ENCODE data around the gene LMTK3. TPM values are rescaled to one million over a fixed set of nuclear protein-coding genes. Genes with fewer than 3 reads are reported as not detected.

The LMTK3 gene, protein sequence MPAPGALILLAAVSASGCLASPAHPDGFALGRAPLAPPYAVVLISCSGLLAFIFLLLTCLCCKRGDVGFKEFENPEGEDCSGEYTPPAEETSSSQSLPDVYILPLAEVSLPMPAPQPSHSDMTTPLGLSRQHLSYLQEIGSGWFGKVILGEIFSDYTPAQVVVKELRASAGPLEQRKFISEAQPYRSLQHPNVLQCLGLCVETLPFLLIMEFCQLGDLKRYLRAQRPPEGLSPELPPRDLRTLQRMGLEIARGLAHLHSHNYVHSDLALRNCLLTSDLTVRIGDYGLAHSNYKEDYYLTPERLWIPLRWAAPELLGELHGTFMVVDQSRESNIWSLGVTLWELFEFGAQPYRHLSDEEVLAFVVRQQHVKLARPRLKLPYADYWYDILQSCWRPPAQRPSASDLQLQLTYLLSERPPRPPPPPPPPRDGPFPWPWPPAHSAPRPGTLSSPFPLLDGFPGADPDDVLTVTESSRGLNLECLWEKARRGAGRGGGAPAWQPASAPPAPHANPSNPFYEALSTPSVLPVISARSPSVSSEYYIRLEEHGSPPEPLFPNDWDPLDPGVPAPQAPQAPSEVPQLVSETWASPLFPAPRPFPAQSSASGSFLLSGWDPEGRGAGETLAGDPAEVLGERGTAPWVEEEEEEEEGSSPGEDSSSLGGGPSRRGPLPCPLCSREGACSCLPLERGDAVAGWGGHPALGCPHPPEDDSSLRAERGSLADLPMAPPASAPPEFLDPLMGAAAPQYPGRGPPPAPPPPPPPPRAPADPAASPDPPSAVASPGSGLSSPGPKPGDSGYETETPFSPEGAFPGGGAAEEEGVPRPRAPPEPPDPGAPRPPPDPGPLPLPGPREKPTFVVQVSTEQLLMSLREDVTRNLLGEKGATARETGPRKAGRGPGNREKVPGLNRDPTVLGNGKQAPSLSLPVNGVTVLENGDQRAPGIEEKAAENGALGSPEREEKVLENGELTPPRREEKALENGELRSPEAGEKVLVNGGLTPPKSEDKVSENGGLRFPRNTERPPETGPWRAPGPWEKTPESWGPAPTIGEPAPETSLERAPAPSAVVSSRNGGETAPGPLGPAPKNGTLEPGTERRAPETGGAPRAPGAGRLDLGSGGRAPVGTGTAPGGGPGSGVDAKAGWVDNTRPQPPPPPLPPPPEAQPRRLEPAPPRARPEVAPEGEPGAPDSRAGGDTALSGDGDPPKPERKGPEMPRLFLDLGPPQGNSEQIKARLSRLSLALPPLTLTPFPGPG (N-terminal part only)
- total RNA-seq (2014; rRNA removed; shearing (Covaris generic); ENCODE audit: low replicate concordance), result not detected in 2 replicates

- Histone ChIP-seq H3K36me3 (no peaks in the 10 kb centered on the region), H3K27me3 (peaks cover 11% of the 10 kb centered on the region), H3K4me3 (no peak within 1 kb of the TSS), H3K9me3 (no peaks in the 10 kb centered on the region)
- no peak for DNase-seq
Measured at GRCh38 chr19:48511800-48512503, at the start of gene LMTK3. TSS of gene LMTK3 (minus strand) at chr19:48511835. CDS start at chr19:48511576, 259 bp downstream.

DNA sequence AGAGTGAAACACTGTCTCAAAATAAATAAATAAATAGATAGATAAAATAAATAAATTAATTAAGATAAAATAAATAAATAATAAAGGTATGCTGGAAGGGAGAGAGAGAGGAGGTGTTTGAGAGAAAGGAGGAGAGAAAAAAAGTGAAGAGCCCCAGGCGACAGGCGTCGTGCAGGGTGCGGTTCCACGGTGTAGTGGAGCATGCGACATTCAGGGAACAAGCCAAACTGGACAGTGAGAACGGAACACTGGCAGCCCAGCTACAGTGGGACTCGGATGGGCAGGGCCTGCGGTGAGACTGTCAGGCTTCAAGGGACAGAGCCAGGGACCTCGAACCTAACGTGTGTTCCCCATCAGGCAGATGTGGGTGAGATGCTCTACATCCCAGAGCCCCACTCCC is 49.8 kb upstream of the LMTK3 start:
- Histone ChIP-seq H3K9me3 (no peaks in the 10 kb centered on the region), H3K36me3 (no peaks in the 10 kb centered on the region), H3K27me3 (no peaks in the 10 kb centered on the region), H3K4me3 (no peak overlapping the region)
- DNase-seq, result no peak

GRCh38 chr19:48560095-48560530 is 48.5 kb upstream of the LMTK3 start:
- no peak for DNase-seq
- Histone ChIP-seq H3K36me3 (no peaks in the 10 kb centered on the region), H3K9me3 (no peaks in the 10 kb centered on the region), H3K4me3 (no peak overlapping the region), H3K27me3 (no peaks in the 10 kb centered on the region)

GRCh38 chr19:48558018-48558684 is 46.5 kb upstream of the LMTK3 start:
- no peaks in the 10 kb centered on the region for H3K9me3 ChIP-seq
- DNase-seq, result no peak
- no peaks in the 10 kb centered on the region for H3K36me3 ChIP-seq
- H3K27me3 ChIP-seq, result no peaks in the 10 kb centered on the region
- no peak overlapping the region for H3K4me3 ChIP-seq

DNA sequence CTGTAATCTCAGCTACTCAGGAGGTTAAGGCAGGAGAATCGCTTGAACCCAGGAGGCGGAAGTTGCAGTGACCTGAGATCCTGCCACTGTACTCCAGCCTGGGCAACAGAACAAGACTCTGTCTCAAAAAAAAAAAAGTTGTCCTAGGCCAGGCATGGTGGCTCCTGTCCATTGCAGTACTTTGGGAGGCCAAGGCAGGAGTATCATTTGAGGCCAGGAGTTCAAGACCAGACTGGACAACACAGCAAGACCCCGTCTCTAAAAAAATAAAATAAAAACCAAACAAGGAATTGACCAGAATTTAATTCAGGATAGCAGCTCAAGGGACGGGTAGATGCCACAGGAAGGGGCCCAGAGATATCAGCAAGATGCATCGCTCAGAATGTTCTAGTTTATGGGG is 45.2 kb upstream of the LMTK3 start:
- no peaks in the 10 kb centered on the region for H3K36me3 ChIP-seq
- no peaks in the 10 kb centered on the region for H3K27me3 ChIP-seq
- DNase-seq, result no peak
- H3K4me3 ChIP-seq, result no peak overlapping the region
- no peaks in the 10 kb centered on the region for H3K9me3 ChIP-seq

GRCh38 chr19:48556163-48556562 is 44.5 kb upstream of the LMTK3 start:
- H3K36me3 ChIP-seq, result no peaks in the 10 kb centered on the region
- no peaks in the 10 kb centered on the region for H3K9me3 ChIP-seq
- H3K27me3 ChIP-seq, result no peaks in the 10 kb centered on the region
- H3K4me3 ChIP-seq, result no peak overlapping the region
- DNase-seq, result peak; percentile 64

DNA sequence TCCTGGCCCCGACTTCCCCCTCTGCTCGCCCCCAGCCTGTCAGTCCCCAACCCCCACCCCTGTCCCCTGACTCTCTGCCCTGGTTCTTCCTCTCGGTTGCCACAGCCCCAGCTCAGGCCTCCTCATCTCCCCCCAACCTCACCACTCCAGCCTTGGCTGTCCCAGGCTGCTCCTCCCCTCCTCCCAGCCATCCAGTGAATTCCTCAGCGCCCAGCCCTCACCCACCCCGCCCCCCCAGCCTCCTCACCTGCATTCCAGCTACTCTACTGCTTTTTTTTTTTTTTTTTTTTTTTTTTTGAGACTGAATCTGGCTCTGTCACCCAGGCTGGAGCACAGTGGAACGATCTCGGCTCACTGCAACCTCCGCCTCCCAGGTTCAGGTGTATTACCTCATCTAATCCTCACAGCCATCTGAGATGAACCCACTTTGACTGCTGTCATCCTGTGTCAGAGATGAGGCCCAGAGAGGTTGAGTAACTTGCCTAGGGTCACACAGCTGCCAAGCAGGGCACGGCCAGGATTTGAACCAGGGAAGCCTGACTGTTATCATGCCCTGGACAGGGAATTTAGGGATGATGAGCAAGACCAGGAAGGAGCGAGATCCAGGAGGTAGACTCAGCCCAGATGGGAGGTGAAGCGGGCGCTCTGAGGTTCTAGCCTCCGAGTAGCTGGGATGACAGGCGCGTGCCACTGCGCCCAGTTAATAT is 42.9 kb upstream of the LMTK3 start:
- no peak for DNase-seq
- H3K9me3 ChIP-seq, result no peaks in the 10 kb centered on the region
- H3K27me3 ChIP-seq, result no peaks in the 10 kb centered on the region
- H3K36me3 ChIP-seq, result no peaks in the 10 kb centered on the region
- no peak overlapping the region for H3K4me3 ChIP-seq

DNA sequence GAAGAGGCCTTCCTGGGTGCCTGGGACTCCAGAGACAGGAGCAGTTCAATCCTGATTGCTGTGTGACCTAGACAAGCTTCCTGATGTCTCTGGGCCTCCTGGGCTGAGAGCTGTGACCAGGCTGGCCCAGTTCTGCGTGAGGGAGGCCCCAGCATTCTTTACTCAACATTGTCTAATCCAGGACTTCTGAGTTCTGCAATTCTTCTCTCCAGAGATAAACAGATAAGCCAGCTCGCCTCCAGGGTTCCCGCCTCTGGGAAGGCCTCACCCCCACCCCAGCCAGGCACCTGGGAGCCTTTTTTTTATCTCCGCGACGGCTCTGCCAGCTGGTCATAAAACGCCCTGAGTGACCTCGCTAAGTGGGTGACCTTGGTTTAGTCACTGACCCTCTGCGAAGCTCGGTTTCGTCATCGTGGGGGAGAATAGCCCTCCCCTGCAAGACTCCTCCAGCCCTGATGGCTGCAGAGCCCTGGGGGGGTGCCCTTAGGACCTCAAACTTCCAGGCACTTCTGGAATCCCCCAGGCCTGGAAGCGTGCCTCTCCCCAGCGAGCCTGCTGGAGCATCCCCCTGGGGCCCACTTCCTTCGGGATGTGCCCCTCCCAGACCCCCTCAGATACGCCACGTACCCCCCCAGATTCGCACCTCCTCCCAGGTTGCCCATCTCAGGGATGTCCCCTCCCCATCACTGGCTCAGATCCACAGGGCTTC is 42.2 kb upstream of the LMTK3 start:
- Histone ChIP-seq H3K9me3 (no peaks in the 10 kb centered on the region), H3K4me3 (no peak overlapping the region), H3K27me3 (no peaks in the 10 kb centered on the region), H3K36me3 (no peaks in the 10 kb centered on the region)
- no peak for DNase-seq

DNA sequence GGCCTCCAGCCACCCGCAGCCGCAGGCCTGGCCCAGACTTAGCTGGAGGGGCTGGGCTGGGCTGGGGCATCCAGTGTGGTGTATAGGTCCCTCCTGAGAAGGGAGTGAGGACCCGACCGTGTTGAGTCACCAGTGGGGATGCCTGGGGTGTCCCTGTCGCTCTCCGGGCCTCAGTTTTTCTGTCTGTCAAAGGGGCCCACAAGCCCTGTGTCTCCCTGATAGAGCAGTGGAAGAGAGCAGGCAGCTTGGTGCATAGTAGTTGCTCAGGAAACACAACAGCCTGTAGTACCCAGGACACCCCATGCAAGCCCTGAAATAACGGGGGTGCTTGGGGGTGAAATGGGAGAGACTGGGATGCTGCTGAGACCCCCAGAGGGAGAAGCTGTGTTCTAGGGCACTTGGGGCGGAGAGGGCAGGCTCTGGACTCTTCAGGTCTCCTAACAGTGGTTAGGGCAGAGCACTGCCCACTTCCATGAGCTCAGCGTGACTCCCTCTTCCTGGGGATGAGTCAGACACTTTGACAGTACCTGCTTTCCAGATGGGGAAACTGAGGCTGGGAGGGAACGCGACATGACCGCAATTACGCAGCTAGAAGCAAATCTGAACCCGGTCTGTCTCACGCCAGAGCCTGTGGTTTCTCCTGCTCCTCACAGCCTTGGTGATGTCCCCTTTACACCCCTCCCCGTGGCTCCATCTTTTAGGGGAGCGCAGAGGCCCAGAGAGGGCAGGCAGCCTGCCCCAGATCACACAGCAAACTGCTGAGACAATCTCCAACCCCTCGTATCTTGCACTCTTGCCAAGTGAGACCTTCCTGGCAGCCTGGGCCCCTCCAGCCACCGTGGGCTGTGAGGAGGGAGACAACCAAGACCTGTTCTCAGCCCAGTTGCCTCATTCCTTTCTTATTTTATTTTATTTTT is 41.0 kb upstream of the LMTK3 start:
- no peak for DNase-seq
- Histone ChIP-seq H3K9me3 (no peaks in the 10 kb centered on the region), H3K36me3 (no peaks in the 10 kb centered on the region), H3K27me3 (no peaks in the 10 kb centered on the region), H3K4me3 (no peak overlapping the region)

DNA sequence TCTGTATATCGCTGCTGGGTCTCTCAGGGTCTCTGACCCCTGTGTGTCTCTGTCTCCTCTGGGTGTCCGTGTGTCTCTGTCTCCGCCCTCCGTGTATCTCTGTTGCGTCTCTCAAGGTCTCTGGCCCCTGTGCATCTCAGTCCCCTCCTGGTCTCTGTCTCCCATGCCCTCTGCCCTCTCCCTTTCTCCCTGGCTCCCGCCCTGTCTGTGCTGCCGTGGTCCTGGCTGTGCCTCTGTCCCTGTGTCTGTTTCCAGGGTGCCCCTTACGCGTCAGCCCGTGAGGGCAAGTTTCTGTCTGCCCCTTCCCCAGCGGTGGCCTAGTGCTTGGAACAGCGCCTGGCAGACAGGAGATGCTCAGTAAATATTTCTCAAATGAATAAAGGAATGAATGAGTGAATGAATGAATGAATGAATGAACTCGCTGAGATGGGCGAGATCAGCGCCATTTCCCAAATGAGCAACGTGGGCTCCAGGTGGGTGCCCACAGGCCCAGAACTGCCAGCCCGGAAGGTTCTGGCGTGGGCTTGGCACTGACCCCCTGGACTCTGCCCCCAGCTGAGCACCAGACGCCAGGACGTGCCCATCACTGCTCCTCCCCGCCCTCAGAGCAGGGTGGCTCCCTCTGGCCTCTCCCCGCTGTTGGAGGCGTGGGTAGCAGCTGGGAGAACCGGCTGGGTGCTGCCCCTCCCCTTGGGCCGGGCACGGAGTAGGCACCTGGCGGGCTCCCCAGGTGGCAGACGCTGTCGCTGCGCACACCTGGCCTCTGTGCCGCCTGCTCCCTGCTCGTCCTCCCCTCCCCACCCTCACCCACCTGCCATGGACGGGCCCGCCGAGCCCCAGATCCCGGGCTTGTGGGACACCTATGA is 40.0 kb upstream of the LMTK3 start, which contains the start of gene SULT2B1:
TSS of gene SULT2B1 (plus strand) at position 736 of the 866 bp plus-strand sequence. CDS start at position 817, 81 bp downstream.
- Histone ChIP-seq H3K4me3 (no peak within 1 kb of the TSS), H3K9me3 (no peaks in the 10 kb centered on the region), H3K27me3 (no peaks in the 10 kb centered on the region), H3K36me3 (no peaks in the 10 kb centered on the region)
- DNase-seq, result no peak

DNA sequence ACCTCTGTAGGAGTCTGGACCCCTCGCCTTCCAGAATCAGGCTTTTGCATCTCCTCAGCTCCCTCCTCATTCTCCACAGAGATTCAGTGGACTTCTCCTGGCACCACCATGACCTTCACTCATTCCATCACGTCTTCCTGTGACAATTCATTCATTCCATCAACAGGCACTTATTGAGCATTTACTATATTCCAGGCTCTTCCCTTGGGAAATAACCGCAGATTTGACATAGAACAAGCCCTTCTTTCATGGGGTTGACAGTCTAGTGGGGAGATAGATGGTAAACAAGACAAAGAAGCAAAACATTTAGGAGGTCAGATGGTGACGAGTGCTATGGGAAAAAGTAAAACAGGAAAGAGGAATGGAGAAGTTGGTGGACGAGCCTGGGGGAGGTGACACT is 37.7 kb upstream of the LMTK3 start:
- H3K9me3 ChIP-seq, result no peaks in the 10 kb centered on the region
- DNase-seq, result no peak
- no peaks in the 10 kb centered on the region for H3K27me3 ChIP-seq
- no peak overlapping the region for H3K4me3 ChIP-seq
- H3K36me3 ChIP-seq, result no peaks in the 10 kb centered on the region

DNA sequence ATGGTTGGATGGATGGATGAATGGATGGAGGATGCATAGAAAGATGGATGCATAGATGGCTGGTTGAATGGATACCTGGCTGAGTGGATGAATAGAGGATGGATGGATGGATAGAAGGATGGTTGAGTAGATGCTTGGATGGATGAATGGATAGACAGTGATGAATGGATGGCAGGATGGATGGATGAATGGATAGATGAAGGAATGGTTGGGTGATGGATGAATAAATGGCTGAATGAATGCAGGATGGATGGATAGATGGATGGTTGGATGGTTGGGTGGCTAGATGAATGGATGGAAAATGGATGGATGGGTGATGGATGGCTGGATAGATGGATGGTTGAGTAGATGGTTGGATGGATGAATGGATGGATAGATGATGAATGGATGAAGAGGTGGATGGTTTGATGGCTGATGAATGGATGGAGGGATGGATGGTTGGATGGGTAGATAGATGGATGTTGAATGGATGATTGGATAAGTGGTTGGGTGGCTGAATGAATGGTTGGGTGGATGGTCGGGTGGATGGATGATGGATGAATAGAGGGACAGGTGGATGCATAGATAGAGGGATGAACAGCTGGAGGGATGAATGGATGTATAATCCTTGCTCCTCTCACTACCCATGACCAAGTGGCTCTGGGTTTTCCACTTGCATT is 36.7 kb upstream of the LMTK3 start:
- H3K9me3 ChIP-seq, result no peaks in the 10 kb centered on the region
- DNase-seq, result no peak
- H3K27me3 ChIP-seq, result no peaks in the 10 kb centered on the region
- H3K4me3 ChIP-seq, result no peak overlapping the region
- H3K36me3 ChIP-seq, result no peaks in the 10 kb centered on the region
